DND-41 (cell line): ENCODE data around the gene ADAMTS16.

Experiments used
- ATAC-seq: fragments of 200-7000 bp; cut with Tn5 transposase; 3 replicates; pipeline ENCODE4 v1.9.1; 2021; ENCODE audit warnings: low read depth; ENCODE audit not compliant: insufficient read depth
- DNase-seq: peaks from one replicate; pipeline ENCODE4 v3.0.0-alpha.2; 2020
- H2AFZ ChIP-seq: 2 replicates; pipeline ENCODE4 v1.6.0; 2012; ENCODE audit warnings: low read depth, low read length
- H3K27ac ChIP-seq: 2 replicates; pipeline ENCODE4 v1.5.1; 2012; ENCODE audit warnings: low read length, inconsistent platforms
- H3K27me3 ChIP-seq: fragments of 200-600 bp; sonication (generic); 2 replicates; pipeline ENCODE4 v1.6.0; 2012; ENCODE audit warnings: low read length, mild to moderate bottlenecking, inconsistent platforms; ENCODE audit not compliant: insufficient read depth, poor library complexity
- H3K36me3 ChIP-seq: 2 replicates; pipeline ENCODE4 v1.5.1; 2012; ENCODE audit warnings: low read length, inconsistent platforms; ENCODE audit not compliant: insufficient read depth
- H3K4me1 ChIP-seq: 2 replicates; pipeline ENCODE4 v1.5.1; 2012; ENCODE audit warnings: mild to moderate bottlenecking, low read length; ENCODE audit not compliant: insufficient read depth
- H3K4me2 ChIP-seq: 2 replicates; pipeline ENCODE4 v1.6.0; 2012; ENCODE audit warnings: mild to moderate bottlenecking, moderate library complexity, low read length, inconsistent platforms; ENCODE audit not compliant: insufficient read depth
- H3K4me3 ChIP-seq, 2 experiments: fragments of 200-600 bp in 1 of 2; shearing (Covaris generic) in 1 of 2; 2 replicates each; pipeline ENCODE4 v1.5.1; 2012 to 2016; ENCODE audit warnings: inconsistent platforms in 2 of 2, low read length in 2 of 2, mild to moderate bottlenecking in 2 of 2, low read depth in 1 of 2, moderate library complexity in 1 of 2
- H3K79me2 ChIP-seq: 2 replicates; pipeline ENCODE4 v1.6.0; 2012; ENCODE audit warnings: low read length, inconsistent platforms; ENCODE audit not compliant: insufficient read depth
- H3K9ac ChIP-seq: 2 replicates; pipeline ENCODE4 v1.6.0; 2012; ENCODE audit warnings: low read depth, mild to moderate bottlenecking, inconsistent platforms, low read length, moderate library complexity
- H3K9me3 ChIP-seq: 2 replicates; pipeline ENCODE4 v1.5.1; 2012; ENCODE audit warnings: low read length, moderate library complexity, mild to moderate bottlenecking, inconsistent platforms; ENCODE audit not compliant: insufficient read depth, severe bottlenecking
- H4K20me1 ChIP-seq: 2 replicates; pipeline ENCODE4 v1.6.0; 2012; ENCODE audit warnings: low read length; ENCODE audit not compliant: insufficient read depth
- CTCF ChIP-seq: IDR thresholded peaks from 2 replicates; pipeline ENCODE4 v1.5.1; 2012; ENCODE audit warnings: borderline replicate concordance, low read length, moderate library complexity, mild to moderate bottlenecking; ENCODE audit not compliant: poor library complexity, severe bottlenecking; ENCODE audit errors: extremely low read depth
- EZH2 ChIP-seq: IDR thresholded peaks from 3 replicates; pipeline ENCODE4 v1.6.1; 2012; ENCODE audit warnings: borderline replicate concordance, low read depth, mild to moderate bottlenecking, moderate library complexity, low read length, inconsistent platforms; ENCODE audit not compliant: severe bottlenecking

Gene ADAMTS16

GRCh38 chr5:5351288-5351979 is 211.3 kb downstream of the ADAMTS16 start:
- H3K27ac ChIP-seq: no peak overlapping the region
- H3K4me2 ChIP-seq: no peak overlapping the region
- no peak overlapping the region for H3K4me3 ChIP-seq
- no peaks in the 10 kb centered on the region for H3K36me3 ChIP-seq
- H2AFZ ChIP-seq: no peak overlapping the region
- no peaks in the 10 kb centered on the region for H3K79me2 ChIP-seq
- TF ChIP-seq CTCF: no peak
- no peak for TF ChIP-seq EZH2
- H4K20me1 ChIP-seq: 0 out of 2 replicates have a peak, but pooled peaks cover 2% of the 10 kb centered on the region
- no peak for ATAC-seq
- H3K9me3 ChIP-seq: no peaks in the 10 kb centered on the region
- no peak for DNase-seq
- no peak overlapping the region for H3K9ac ChIP-seq
- H3K27me3 ChIP-seq: no peaks in the 10 kb centered on the region
- no peaks in the 10 kb centered on the region for H3K4me1 ChIP-seq

- Histone ChIP-seq H3K9ac (no peak overlapping the region), H3K27ac (no peak overlapping the region), H3K4me3 (no peak overlapping the region), H2AFZ (no peak overlapping the region), H3K27me3 (no peaks in the 10 kb centered on the region), H3K79me2 (no peaks in the 10 kb centered on the region), H3K9me3 (no peaks in the 10 kb centered on the region), H3K36me3 (no peaks in the 10 kb centered on the region), H4K20me1 (0 out of 2 replicates have a peak, but pooled peaks cover under 1% of the 10 kb centered on the region), H3K4me1 (no peaks in the 10 kb centered on the region), H3K4me2 (no peak overlapping the region)
- DNase-seq (no peak), ATAC-seq (no peak)
- no peak for TF ChIP-seq CTCF
- no peak for TF ChIP-seq EZH2
Measured at GRCh38 chr5:5352675-5353074, 212.5 kb downstream of the ADAMTS16 start.

GRCh38 chr5:5353681-5354080 is 213.6 kb downstream of the ADAMTS16 start:
- Histone ChIP-seq H3K4me2 (no peak overlapping the region), H3K27ac (no peak overlapping the region), H3K9ac (no peak overlapping the region), H3K36me3 (no peaks in the 10 kb centered on the region), H3K4me1 (no peaks in the 10 kb centered on the region), H3K9me3 (no peaks in the 10 kb centered on the region), H4K20me1 (no peaks in the 10 kb centered on the region), H3K27me3 (no peaks in the 10 kb centered on the region), H3K79me2 (no peaks in the 10 kb centered on the region), H2AFZ (no peak overlapping the region), H3K4me3 (no peak overlapping the region)
- TF ChIP-seq EZH2 (no peak), CTCF (no peak)
- ATAC-seq (no peak), DNase-seq (no peak)
